Hepatocyte (in vitro differentiated cells): ENCODE data around the gene UBE2I. TPM values are rescaled to one million over a fixed set of nuclear protein-coding genes. Genes with fewer than 3 reads are reported as not detected.

ENCODE experiments used
- DNase-seq: peaks from one replicate; pipeline ENCODE4 v3.0.0-alpha.2; 2016; ENCODE audit warnings: low spot score
- H2AFZ ChIP-seq: fragments of 200-600 bp; sonication (generic); 2 replicates; pipeline ENCODE4 v1.6.0; 2016; ENCODE audit warnings: antibody characterized with exemption, mild to moderate bottlenecking
- H3K27ac ChIP-seq: fragments of 200-600 bp; sonication (generic); 2 replicates; pipeline ENCODE4 v1.5.1; 2016; ENCODE audit warnings: mild to moderate bottlenecking
- H3K27me3 ChIP-seq: fragments of 200-600 bp; sonication (generic); 2 replicates; pipeline ENCODE4 v1.6.1; 2016
- H3K36me3 ChIP-seq: fragments of 200-600 bp; sonication (generic); replicated peaks from 2 replicates; pipeline ENCODE4 v1.5.1; 2016; ENCODE audit warnings: low read depth; ENCODE audit not compliant: insufficient read depth
- H3K4me1 ChIP-seq: fragments of 200-600 bp; sonication (generic); 2 replicates; pipeline ENCODE4 v1.5.1; 2016; ENCODE audit warnings: mild to moderate bottlenecking, moderate library complexity; ENCODE audit not compliant: insufficient read depth
- H3K4me2 ChIP-seq: fragments of 200-600 bp; sonication (generic); 2 replicates; pipeline ENCODE4 v1.6.0; 2016
- H3K4me3 ChIP-seq: fragments of 200-600 bp; sonication (generic); 2 replicates; pipeline ENCODE4 v1.5.1; 2016; ENCODE audit warnings: mild to moderate bottlenecking
- H3K79me2 ChIP-seq: fragments of 200-600 bp; sonication (generic); 2 replicates; pipeline ENCODE4 v1.6.0; 2017; ENCODE audit warnings: mild to moderate bottlenecking
- H3K9me2 ChIP-seq: fragments of 200-600 bp; sonication (generic); replicated peaks from 2 replicates; pipeline ENCODE4 v1.6.0; 2017; ENCODE audit warnings: mild to moderate bottlenecking; ENCODE audit not compliant: insufficient read depth
- H3K9me3 ChIP-seq: fragments of 200-600 bp; sonication (generic); 2 replicates; pipeline ENCODE4 v1.5.1; 2016; ENCODE audit warnings: low read depth, mild to moderate bottlenecking
- H4K20me1 ChIP-seq: fragments of 200-600 bp; sonication (generic); 2 replicates; pipeline ENCODE4 v1.6.0; 2016; ENCODE audit warnings: mild to moderate bottlenecking; ENCODE audit not compliant: insufficient read depth, poor library complexity, severe bottlenecking
- EZH2 ChIP-seq: fragments of 200-600 bp; sonication (generic); IDR thresholded peaks from 2 replicates; pipeline ENCODE4 v1.6.1; 2016; ENCODE audit warnings: antibody characterized with exemption, mild to moderate bottlenecking, borderline replicate concordance
- EZH2phosphoT487 ChIP-seq: fragments of 200-600 bp; sonication (generic); IDR thresholded peaks from one replicate; pipeline ENCODE4 v1.6.1; 2018; ENCODE audit warnings: antibody characterized with exemption, mild to moderate bottlenecking, low read depth, moderate library complexity; ENCODE audit not compliant: unreplicated experiment, severe bottlenecking
- WGBS: methylation state at CpG from one replicate; pipeline ENCODE4 v1.1.6; 2016; ENCODE audit warnings: low lambda C conversion rate; ENCODE audit errors: missing lambda C conversion rate; 5-methylcytosine and 5-hydroxymethylcytosine counted together
- polyA plus RNA-seq: library from polyadenylated mRNA; unstranded; fragments of >200 nt; fragmentation: Nextera tagmentation; extraction: Ambion mirVana; gene quantifications from 2 replicates; pipeline ENCODE4 v1.2.1, GENCODE V29; 2016
- total RNA-seq: library from RNA; depleted of rRNA; stranded (reverse); fragments of >200 nt; gene quantifications from 2 replicates; pipeline ENCODE4 v1.2.3, GENCODE V29; 2014
- TF ChIP-seq, protein P1 (sequence below): fragments of 200-600 bp; sonication (generic); IDR thresholded peaks from 2 replicates; pipeline ENCODE4 v1.5.1; 2016; ENCODE audit warnings: antibody characterized with exemption, mild to moderate bottlenecking; ENCODE audit not compliant: poor library complexity

The UBE2I gene
- total and polyA plus RNA-seq, 2 experiments from 2014 or later, result 76.0 to 150 TPM

- Histone ChIP-seq H4K20me1 (peaks cover 41% of the 10 kb centered on the region), H3K36me3 (no peaks in the 10 kb centered on the region), H3K4me3 (no peak overlapping the region), H3K4me1 (no peaks in the 10 kb centered on the region), H3K4me2 (no peak overlapping the region), H2AFZ (no peak overlapping the region), H3K27me3 (no peaks in the 10 kb centered on the region), H3K27ac (no peak overlapping the region), H3K9me3 (no peaks in the 10 kb centered on the region), H3K79me2 (peaks cover 41% of the 10 kb centered on the region), H3K9me2 (no peaks in the 10 kb centered on the region)
- TF ChIP-seq EZH2, result no peak
- TF ChIP-seq EZH2phosphoT487, result no peak
- TF ChIP-seq, protein P1, sequence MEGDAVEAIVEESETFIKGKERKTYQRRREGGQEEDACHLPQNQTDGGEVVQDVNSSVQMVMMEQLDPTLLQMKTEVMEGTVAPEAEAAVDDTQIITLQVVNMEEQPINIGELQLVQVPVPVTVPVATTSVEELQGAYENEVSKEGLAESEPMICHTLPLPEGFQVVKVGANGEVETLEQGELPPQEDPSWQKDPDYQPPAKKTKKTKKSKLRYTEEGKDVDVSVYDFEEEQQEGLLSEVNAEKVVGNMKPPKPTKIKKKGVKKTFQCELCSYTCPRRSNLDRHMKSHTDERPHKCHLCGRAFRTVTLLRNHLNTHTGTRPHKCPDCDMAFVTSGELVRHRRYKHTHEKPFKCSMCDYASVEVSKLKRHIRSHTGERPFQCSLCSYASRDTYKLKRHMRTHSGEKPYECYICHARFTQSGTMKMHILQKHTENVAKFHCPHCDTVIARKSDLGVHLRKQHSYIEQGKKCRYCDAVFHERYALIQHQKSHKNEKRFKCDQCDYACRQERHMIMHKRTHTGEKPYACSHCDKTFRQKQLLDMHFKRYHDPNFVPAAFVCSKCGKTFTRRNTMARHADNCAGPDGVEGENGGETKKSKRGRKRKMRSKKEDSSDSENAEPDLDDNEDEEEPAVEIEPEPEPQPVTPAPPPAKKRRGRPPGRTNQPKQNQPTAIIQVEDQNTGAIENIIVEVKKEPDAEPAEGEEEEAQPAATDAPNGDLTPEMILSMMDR, result no peak
- DNase-seq, result no peak
- 97% methylated on average over 11 of the region's 12 CpGs for WGBS
These were observed 10.7 kb downstream of the UBE2I start for GRCh38 chr16:1320097-1320496.

DNA sequence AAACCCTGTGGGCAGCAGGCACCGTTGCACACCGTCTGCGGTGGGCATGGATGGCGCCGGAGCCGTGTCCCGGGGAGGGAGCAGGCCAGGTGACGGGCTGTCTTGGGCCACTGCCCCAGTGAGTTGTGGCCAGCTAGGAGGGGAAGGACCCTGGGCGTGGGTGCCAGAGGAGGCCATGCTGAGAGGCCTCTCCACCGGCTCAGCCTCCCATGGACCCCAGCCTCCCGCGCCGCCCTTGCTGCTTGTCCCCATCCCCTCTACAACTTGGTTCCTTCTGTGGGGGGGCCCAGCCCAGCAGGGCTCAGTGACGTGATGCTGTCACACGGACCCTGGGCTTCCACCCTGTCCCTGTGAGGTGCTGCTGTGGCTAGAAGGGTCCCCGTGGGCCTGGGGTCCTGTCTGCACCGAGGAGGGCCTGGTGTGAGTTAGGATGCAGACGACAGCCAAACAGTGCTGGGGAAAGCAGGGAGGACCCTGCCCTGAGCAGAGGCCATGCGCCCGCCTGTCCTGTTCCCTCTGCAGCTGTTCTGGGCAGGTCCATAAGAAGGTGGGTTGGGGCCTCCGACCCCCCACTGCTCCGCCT, 11.3 kb downstream of the UBE2I start:
- Histone ChIP-seq H3K36me3 (no peaks in the 10 kb centered on the region), H2AFZ (no peak overlapping the region), H3K4me2 (no peak overlapping the region), H4K20me1 (peaks cover 36% of the 10 kb centered on the region), H3K27me3 (no peaks in the 10 kb centered on the region), H3K9me3 (no peaks in the 10 kb centered on the region), H3K79me2 (peaks cover 35% of the 10 kb centered on the region), H3K27ac (no peak overlapping the region), H3K9me2 (no peaks in the 10 kb centered on the region), H3K4me1 (no peaks in the 10 kb centered on the region), H3K4me3 (no peak overlapping the region)
- WGBS, result 92% methylated on average over 21 of the region's 22 CpGs
- TF ChIP-seq EZH2phosphoT487, result no peak
- TF ChIP-seq, protein P1, result no peak
- TF ChIP-seq EZH2, result no peak
- no peak for DNase-seq

DNA sequence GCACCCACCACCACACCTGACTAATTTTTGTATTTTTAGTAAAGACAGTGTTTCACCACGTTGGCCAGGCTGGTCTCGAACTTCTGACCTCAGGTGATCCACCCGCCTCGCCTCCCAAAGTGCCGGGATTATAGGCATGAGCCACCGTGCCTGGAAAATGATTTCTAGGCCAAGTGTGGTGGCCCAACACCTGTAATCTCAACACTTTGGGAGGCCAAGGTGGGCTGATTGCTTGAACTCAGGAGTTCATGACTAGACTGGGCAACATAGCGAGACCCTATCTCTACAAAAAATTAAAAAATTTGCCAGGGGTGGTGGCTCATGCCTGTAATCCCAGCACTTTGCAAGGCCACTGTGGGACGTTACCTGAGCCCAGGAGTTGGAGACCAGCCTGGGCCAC, 13.0 kb downstream of the UBE2I start:
- TF ChIP-seq, protein P1, result no peak
- TF ChIP-seq EZH2 (no peak), EZH2phosphoT487 (no peak)
- Histone ChIP-seq H3K27me3 (no peaks in the 10 kb centered on the region), H3K27ac (no peak overlapping the region), H3K9me3 (no peaks in the 10 kb centered on the region), H2AFZ (no peak overlapping the region), H3K36me3 (no peaks in the 10 kb centered on the region), H3K9me2 (no peaks in the 10 kb centered on the region), H3K4me1 (no peaks in the 10 kb centered on the region), H4K20me1 (peaks cover 23% of the 10 kb centered on the region), H3K4me3 (no peak overlapping the region), H3K79me2 (peaks cover 20% of the 10 kb centered on the region), H3K4me2 (no peak overlapping the region)
- WGBS, result 100% methylated on average over 8 of the region's 8 CpGs
- DNase-seq, result no peak
